Adrenal gland (tissue), 12 donors: ENCODE data around the gene RPS25. TPM values are rescaled to one million over a fixed set of nuclear protein-coding genes. Genes with fewer than 3 reads are reported as not detected.

Experiments used
- DNase-seq, 7 donors: peaks; one replicate each; pipeline ENCODE4 v3.0.0-alpha.2; 2019 to 2020
- H3K27ac ChIP-seq, 5 donors: fragments of 200-600 bp; sonication (generic) in 4 of 5; 1 replicate in 3 of 5; 2 replicates in 2 of 5; pipeline versions ENCODE4 v1.5.1 to v1.8.0; 2016 to 2020; ENCODE audit warnings: mild to moderate bottlenecking in 1 of 5
- H3K27me3 ChIP-seq: fragments of 200-600 bp; 2 replicates; pipeline ENCODE4 v1.8.0; 2021
- H3K36me3 ChIP-seq, 2 donors: fragments of 200-600 bp; replicated peaks in 1 of 2; 1 replicate in 1 of 2; 2 replicates in 1 of 2; pipeline versions ENCODE4 v1.5.1 to v1.8.0; 2018 to 2022
- H3K4me1 ChIP-seq, 2 donors: fragments of 200-600 bp; replicated peaks in 1 of 2; 1 replicate in 1 of 2; 2 replicates in 1 of 2; pipeline versions ENCODE4 v1.5.1 to v1.8.0; 2018 to 2021
- H3K4me3 ChIP-seq, 4 donors: fragments of 200-600 bp; sonication (generic) in 3 of 4; one replicate each; pipeline ENCODE4 v1.5.1; 2016 to 2018
- H3K9me3 ChIP-seq, 3 donors: fragments of 200-600 bp; sonication (generic) in 1 of 3; replicated peaks in 1 of 3; 1 replicate in 2 of 3; 2 replicates in 1 of 3; pipeline versions ENCODE4 v1.5.1 to v1.8.0; 2016 to 2021
- POLR2A ChIP-seq, 2 donors: fragments of 450-650 bp; IDR thresholded peaks; one replicate each; pipeline ENCODE4 v1.6.1; 2017; ENCODE audit warnings: antibody characterized with exemption in 2 of 2, mild to moderate bottlenecking in 2 of 2, moderate library complexity in 1 of 2
- WGBS, 4 donors: extraction: QIAGEN DNeasy Blood & Tissue Kit in 2 of 4; methylation state at CpG; one replicate each; pipeline versions ENCODE4 v1.1.5 to v1.1.7; 2013 to 2017; 5-methylcytosine and 5-hydroxymethylcytosine counted together
- intact Hi-C, 2 donors: fragments of 100-400 bp; cut with DNase I; formaldehyde crosslinking; loops; one replicate each; pipeline versions ENCODE4 v1.14.1 to v1.15.0; 2022 to 2023
- polyA plus RNA-seq, 3 donors: library from polyadenylated mRNA; stranded (reverse); fragments of 200-250 nt in 2 of 3; fragments of 350-450 nt in 1 of 3; fragmentation: Illumina TruSeq in 1 of 3; extraction: RNeasy Lipid Tissue Mini Kit (QIAGEN cat#74804) in 1 of 3; gene quantifications; one replicate each; pipeline ENCODE4 v1.2.3, GENCODE V29; 2013 to 2014
- total RNA-seq, 9 donors: library from RNA; depleted of rRNA in 4 of 9; stranded (reverse); fragments of >200 nt in 4 of 9; fragments of 120-200 nt in 1 of 9; fragmentation: NEBNext Ultra II Directional in 1 of 9; extraction: Animal tissue kit (Norgen Biotek cat#: 25700) in 1 of 9; gene quantifications; one replicate each; pipeline versions ENCODE4 v1.1.0 to v1.2.4, GENCODE V29; 2013 to 2023
- TF ChIP-seq, protein P1 (sequence below), 6 experiments: fragments of 450-650 bp in 4 of 6; fragments of 200-600 bp in 2 of 6; sonication (generic) in 1 of 6; IDR thresholded peaks; 1 replicate in 5 of 6; 2 replicates in 1 of 6; pipeline versions ENCODE4 v1.5.1 to v1.8.0; 2016 to 2021; ENCODE audit warnings: antibody characterized with exemption in 6 of 6, mild to moderate bottlenecking in 2 of 6, moderate library complexity in 1 of 6
- donor health status: healthy with polysubstance abuse.
- donor health status: Bipolar disorder and iron deficiency.
- donor health status: DM: yes; HTN: yes; CAD: no.
- donor health status: DM: no; HTN: no; CAD: no.
- donor health status: DM: no; HTN: no; CAD: no.
- donor health status: DM: yes; HTN: yes; CAD: no.

Gene RPS25
- total and polyA plus RNA-seq, 12 donors: 935 to 1,825 (median 1,091) TPM

DNA sequence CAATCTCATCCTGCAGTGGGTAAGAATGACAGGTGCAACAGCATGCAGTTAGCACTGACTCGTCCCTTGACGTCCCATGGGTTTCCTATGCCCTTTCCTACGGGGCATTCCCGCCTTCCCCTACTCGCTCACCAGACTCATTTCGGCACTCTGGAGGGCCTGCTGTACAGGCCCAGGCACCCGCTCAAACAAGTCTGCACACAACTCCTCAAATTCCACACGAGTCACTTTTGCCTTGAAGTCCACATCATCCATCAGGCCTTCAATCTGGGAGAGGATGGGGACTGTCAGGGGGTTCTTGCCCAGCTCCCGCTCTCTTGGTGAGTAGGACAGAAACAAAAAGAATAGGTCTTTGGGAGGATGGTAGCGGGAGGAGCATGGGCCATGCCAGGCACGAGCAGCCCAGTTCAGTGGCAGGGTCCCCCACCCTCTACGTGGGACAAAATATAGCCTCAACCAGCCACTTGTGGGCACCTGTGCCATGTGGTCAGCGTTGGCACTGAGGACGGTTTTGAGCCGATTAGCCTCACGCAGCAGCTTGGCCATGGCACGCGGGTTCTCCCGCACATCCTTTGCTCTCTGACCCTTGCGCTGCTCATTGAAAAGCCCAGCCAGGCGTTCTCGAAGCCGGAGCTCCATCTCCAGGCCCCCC is 34.1 kb upstream of the RPS25 start:
- WGBS, 4 donors: 91 to 96% (median 94%) methylated on average over 19 to 23 of the region's 23 CpGs
- no peaks in the 10 kb centered on the region for H3K9me3 ChIP-seq
- no peak for DNase-seq
- no peaks in the 10 kb centered on the region for H3K27me3 ChIP-seq
- no peak overlapping the region for H3K27ac ChIP-seq
- intact Hi-C loops: no loop called here
- H3K4me3 ChIP-seq: no peak overlapping the region
- peaks cover 0 to 81% of the 10 kb centered on the region in 2 donors for H3K36me3 ChIP-seq
- TF ChIP-seq POLR2A (IDR thresholded peaks at IDR 0.05): no peak
- TF ChIP-seq, protein P1, sequence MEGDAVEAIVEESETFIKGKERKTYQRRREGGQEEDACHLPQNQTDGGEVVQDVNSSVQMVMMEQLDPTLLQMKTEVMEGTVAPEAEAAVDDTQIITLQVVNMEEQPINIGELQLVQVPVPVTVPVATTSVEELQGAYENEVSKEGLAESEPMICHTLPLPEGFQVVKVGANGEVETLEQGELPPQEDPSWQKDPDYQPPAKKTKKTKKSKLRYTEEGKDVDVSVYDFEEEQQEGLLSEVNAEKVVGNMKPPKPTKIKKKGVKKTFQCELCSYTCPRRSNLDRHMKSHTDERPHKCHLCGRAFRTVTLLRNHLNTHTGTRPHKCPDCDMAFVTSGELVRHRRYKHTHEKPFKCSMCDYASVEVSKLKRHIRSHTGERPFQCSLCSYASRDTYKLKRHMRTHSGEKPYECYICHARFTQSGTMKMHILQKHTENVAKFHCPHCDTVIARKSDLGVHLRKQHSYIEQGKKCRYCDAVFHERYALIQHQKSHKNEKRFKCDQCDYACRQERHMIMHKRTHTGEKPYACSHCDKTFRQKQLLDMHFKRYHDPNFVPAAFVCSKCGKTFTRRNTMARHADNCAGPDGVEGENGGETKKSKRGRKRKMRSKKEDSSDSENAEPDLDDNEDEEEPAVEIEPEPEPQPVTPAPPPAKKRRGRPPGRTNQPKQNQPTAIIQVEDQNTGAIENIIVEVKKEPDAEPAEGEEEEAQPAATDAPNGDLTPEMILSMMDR (IDR thresholded peaks at IDR 0.05): no peak
- H3K4me1 ChIP-seq: peaks cover 6 to 14% of the 10 kb centered on the region in 2 donors

- DNase-seq: no peak
- H3K9me3 ChIP-seq: no peaks in the 10 kb centered on the region
- H3K4me1 ChIP-seq: peaks cover 6 to 14% of the 10 kb centered on the region in 2 donors
- TF ChIP-seq, protein P1 (IDR thresholded peaks at IDR 0.05): no peak
- no peak for TF ChIP-seq POLR2A (IDR thresholded peaks at IDR 0.05)
- H3K36me3 ChIP-seq: peaks cover 0 to 88% of the 10 kb centered on the region in 2 donors
- intact Hi-C loops: no loop called here
- H3K27me3 ChIP-seq: no peaks in the 10 kb centered on the region
- 87 to 92% (median 89%) methylated on average over 16 to 17 of the region's 17 CpGs for WGBS, 4 donors
- no peak overlapping the region for H3K27ac ChIP-seq
- no peak overlapping the region for H3K4me3 ChIP-seq
These were observed 33.5 kb upstream of the RPS25 start for GRCh38 chr11:119051440-119052162.

- DNase-seq: no peak
- no peak overlapping the region for H3K4me3 ChIP-seq
- H3K36me3 ChIP-seq: peaks cover 0 to 98% of the 10 kb centered on the region in 2 donors
- no peaks in the 10 kb centered on the region for H3K27me3 ChIP-seq
- intact Hi-C loops: no loop called here
- no peak overlapping the region for H3K27ac ChIP-seq
- WGBS, 4 donors: 90 to 96% (median 93%) methylated on average over 7 of the region's 7 CpGs
- no peak for TF ChIP-seq POLR2A (IDR thresholded peaks at IDR 0.05)
- TF ChIP-seq, protein P1 (IDR thresholded peaks at IDR 0.05): no peak
- no peaks in the 10 kb centered on the region for H3K4me1 ChIP-seq
- H3K9me3 ChIP-seq: no peaks in the 10 kb centered on the region
These were observed 30.9 kb upstream of the RPS25 start for GRCh38 chr11:119049081-119049480.

DNA sequence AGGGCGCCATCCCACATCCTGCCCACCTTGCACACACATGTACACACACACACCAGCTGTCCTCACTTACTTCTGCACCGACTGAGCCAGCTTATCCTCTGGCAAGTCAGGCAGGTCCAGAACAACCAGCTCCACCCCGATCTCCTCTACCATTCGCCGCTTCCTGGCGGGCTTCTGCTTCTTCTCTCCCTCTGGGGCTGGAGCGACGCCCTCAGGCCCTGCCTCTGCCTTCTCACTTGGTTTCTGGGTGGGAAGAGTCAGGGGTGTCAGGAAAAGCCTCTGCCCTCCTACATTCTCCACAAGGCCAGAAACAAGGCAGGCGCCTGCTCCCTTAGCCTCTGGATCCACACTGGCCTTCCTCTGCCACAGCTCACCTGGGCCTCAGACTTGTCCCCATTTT is 30.5 kb upstream of the RPS25 start:
- Histone ChIP-seq H3K27me3 (no peaks in the 10 kb centered on the region), H3K4me3 (no peak overlapping the region), H3K4me1 (no peaks in the 10 kb centered on the region), H3K36me3 (peaks cover 0 to 93% of the 10 kb centered on the region in 2 donors), H3K27ac (no peak overlapping the region), H3K9me3 (no peaks in the 10 kb centered on the region)
- 90 to 96% (median 91%) methylated on average over 8 to 9 of the region's 9 CpGs for WGBS, 4 donors
- no peak for DNase-seq
- intact Hi-C loops: no loop called here
- TF ChIP-seq, protein P1 (IDR thresholded peaks at IDR 0.05): no peak
- TF ChIP-seq POLR2A (IDR thresholded peaks at IDR 0.05): no peak
